GM12878 (cell line): ENCODE results near the gene HDDC3. TPM values are rescaled to one million over a fixed set of nuclear protein-coding genes. Genes with fewer than 3 reads are reported as not detected.
A peak's percentile ranks its signal among the peaks of the same experiment; 100 is the strongest.

Source experiments
- ATAC-seq: fragments of 200-7000 bp; cut with Tn5 transposase; 3 replicates; pipeline ENCODE4 v1.9.1; 2020; ENCODE audit warnings: mild to moderate bottlenecking, moderate library complexity
- BruUV-seq: library from RNA; stranded (reverse); fragments of 400-500 nt; replicated peaks from 2 replicates; lab custom pipeline; 2021; lab: Mats Ljungman, UMichigan
- CTCF ChIA-PET: fragments of 300-600 bp; sonication (Branson Sonifier 250); formaldehyde crosslinking; extraction: SDS; loops from one replicate; lab custom pipeline; 2021; ENCODE audit warnings: inconsistent platforms; lab: Yijun Ruan, JAX
- POLR2A ChIA-PET: fragments of 350-600 bp; formaldehyde crosslinking; extraction: SDS; loops from one replicate; lab custom pipeline; 2021; ENCODE audit warnings: inconsistent platforms; lab: Charles Lee
- RAD21 ChIA-PET: fragments of 300-600 bp; sonication (Branson Sonifier 250); formaldehyde crosslinking; loops from one replicate; lab custom pipeline; 2023; ENCODE audit warnings: antibody characterized with exemption; ENCODE audit not compliant: unreplicated experiment; lab: Charles Lee
- SMC1A ChIA-PET: fragments of 300-600 bp; sonication (Branson Sonifier 250); formaldehyde crosslinking; loops from one replicate; lab custom pipeline; 2023; ENCODE audit not compliant: unreplicated experiment, uncharacterized antibody; lab: Charles Lee
- DNase-seq: peaks from one replicate; pipeline ENCODE4 v3.0.0-alpha.2; 2011; ENCODE audit warnings: low read depth, low spot score
- FAIRE-seq: peaks from 3 replicates; lab custom pipeline; 2011; peaks lifted over from hg19 to GRCh38; lab: Jason Lieb, UNC
- H2AFZ ChIP-seq: 2 replicates; pipeline ENCODE4 v1.6.0; 2011; ENCODE audit warnings: low read depth, low read length, control low read depth; ENCODE audit not compliant: control insufficient read depth
- H3K27ac ChIP-seq: 2 replicates; pipeline ENCODE4 v1.5.1; 2011; ENCODE audit warnings: control low read depth; ENCODE audit not compliant: control insufficient read depth, insufficient read depth
- H3K27me3 ChIP-seq, 2 experiments: replicated peaks in 1 of 2; 2 replicates each; pipeline versions ENCODE4 v1.6.0 to v1.6.1; 2011; ENCODE audit warnings: low read length in 1 of 2; ENCODE audit not compliant: control insufficient read depth in 2 of 2, insufficient read depth in 2 of 2
- H3K36me3 ChIP-seq, 2 experiments: 2 replicates each; pipeline ENCODE4 v1.5.1; 2011; ENCODE audit warnings: low read length in 1 of 2; ENCODE audit not compliant: control insufficient read depth in 2 of 2, insufficient read depth in 2 of 2
- H3K4me1 ChIP-seq: 2 replicates; pipeline ENCODE4 v1.6.1; 2011; ENCODE audit warnings: mild to moderate bottlenecking, low read length, moderate library complexity, mixed read lengths; ENCODE audit not compliant: control insufficient read depth, insufficient read depth
- H3K4me2 ChIP-seq: 2 replicates; pipeline ENCODE4 v1.6.0; 2011; ENCODE audit warnings: control low read depth; ENCODE audit not compliant: control insufficient read depth, insufficient read depth
- H3K4me3 ChIP-seq: fragments of 200-600 bp; sonication (generic); 2 replicates; pipeline ENCODE4 v1.5.1; 2016
- H3K79me2 ChIP-seq: 2 replicates; pipeline ENCODE4 v1.6.0; 2011; ENCODE audit warnings: low read length; ENCODE audit not compliant: control insufficient read depth, insufficient read depth
- H3K9ac ChIP-seq: 2 replicates; pipeline ENCODE4 v1.8.0; 2011; ENCODE audit warnings: low read length, control low read depth, mixed read lengths; ENCODE audit not compliant: control insufficient read depth, insufficient read depth
- H3K9me3 ChIP-seq: replicated peaks from 3 replicates; pipeline ENCODE4 v1.5.1; 2011; ENCODE audit warnings: mild to moderate bottlenecking, low read length; ENCODE audit not compliant: control insufficient read depth, insufficient read depth
- H4K20me1 ChIP-seq: 2 replicates; pipeline ENCODE4 v1.6.0; 2011; ENCODE audit not compliant: control insufficient read depth, insufficient read depth
- CBFB ChIP-seq: IDR thresholded peaks from 2 replicates; pipeline ENCODE4 v1.6.1; 2016; ENCODE audit warnings: antibody characterized with exemption, low read depth
- CHD4 ChIP-seq: fragments of 200-600 bp; sonication (generic); IDR thresholded peaks from 2 replicates; pipeline ENCODE4 v1.6.1; 2016; ENCODE audit warnings: mild to moderate bottlenecking
- EZH2 ChIP-seq: IDR thresholded peaks from 2 replicates; pipeline ENCODE4 v1.6.1; 2012; ENCODE audit warnings: low read depth, mild to moderate bottlenecking, control low read depth, inconsistent platforms, low read length, borderline replicate concordance; ENCODE audit not compliant: control insufficient read depth
- IRF5 ChIP-seq: fragments of 450-650 bp; IDR thresholded peaks from 2 replicates; pipeline ENCODE4 v1.6.1; 2017; ENCODE audit warnings: borderline replicate concordance
- NFYB ChIP-seq: IDR thresholded peaks from 2 replicates; pipeline ENCODE4 v1.6.1; 2011; ENCODE audit warnings: low read depth, mild to moderate bottlenecking, low read length, improper control_type of control experiment, moderate library complexity; ENCODE audit not compliant: insufficient read depth
- NR2F1 ChIP-seq: fragments of 450-650 bp; conservative IDR thresholded peaks from 2 replicates; pipeline ENCODE4 v1.6.1; 2017; ENCODE audit warnings: mild to moderate bottlenecking
- ZNF687 ChIP-seq: fragments of 450-650 bp; IDR thresholded peaks from 2 replicates; pipeline ENCODE4 v1.6.1; 2017; ENCODE audit warnings: mild to moderate bottlenecking, moderate library complexity
- WGBS: methylation state at CpG from one replicate; pipeline ENCODE4 v1.1.6; 2016; ENCODE audit warnings: low lambda C conversion rate; ENCODE audit not compliant: insufficient replicate concordance, insufficient coverage; ENCODE audit errors: missing lambda C conversion rate; 5-methylcytosine and 5-hydroxymethylcytosine counted together
- in situ Hi-C: fragments of 300-500 bp; cut with MboI; formaldehyde crosslinking; loops from 9 replicates; pipeline ENCODE4 v1.14.3; 2018; ENCODE audit warnings: mixed read lengths
- intact Hi-C: fragments of 100-400 bp; cut with micrococcal nuclease; formaldehyde crosslinking; loops from one replicate; pipeline ENCODE4 v1.14.2; 2022; ENCODE audit not compliant: unreplicated experiment
- polyA plus RNA-seq, 11 experiments: library from polyadenylated mRNA; depleted of rRNA in 4 of 11; unstranded in 6 of 11; stranded (reverse) in 5 of 11; fragments of >200 nt; fragmentation: Nextera tagmentation in 4 of 11; fragmentation: Illumina TruSeq in 1 of 11; extraction: Ambion mirVana in 4 of 11; extraction: Trizol in 1 of 11; gene quantifications; 1 replicate in 1 of 11; 2 replicates in 10 of 11; pipeline versions ENCODE4 v1.2.1 to v1.2.3, GENCODE V29; 2011 to 2016; ENCODE audit warnings: inconsistent platforms in 2 of 11, missing spikeins in 2 of 11, low read depth in 1 of 11
- total RNA-seq, 4 experiments: library from RNA; depleted of rRNA in 3 of 4; stranded (reverse); fragments of >200 nt in 3 of 4; fragmentation: Illumina TruSeq in 1 of 4; extraction: Trizol in 1 of 4; gene quantifications; 2 replicates each; pipeline versions ENCODE4 v1.2.1 to v1.2.3, GENCODE V29; 2013 to 2021
- TF ChIP-seq, protein P1 (sequence below): fragments of 150-350 bp; IDR thresholded peaks from 2 replicates; pipeline ENCODE4 v1.6.1; 2014; ENCODE audit warnings: mild to moderate bottlenecking, low read depth, low read length
- TF ChIP-seq, protein P2 (sequence below): fragments of 450-650 bp; IDR thresholded peaks from 2 replicates; pipeline ENCODE4 v1.6.1; 2014; ENCODE audit warnings: mild to moderate bottlenecking

Gene HDDC3
- total and polyA plus RNA-seq, 10 of the 15 experiments (the other 5 are each of a cell fraction or from before 2014, with no cell fraction given): 5.6 to 39.5 (median 23.0) TPM

DNA sequence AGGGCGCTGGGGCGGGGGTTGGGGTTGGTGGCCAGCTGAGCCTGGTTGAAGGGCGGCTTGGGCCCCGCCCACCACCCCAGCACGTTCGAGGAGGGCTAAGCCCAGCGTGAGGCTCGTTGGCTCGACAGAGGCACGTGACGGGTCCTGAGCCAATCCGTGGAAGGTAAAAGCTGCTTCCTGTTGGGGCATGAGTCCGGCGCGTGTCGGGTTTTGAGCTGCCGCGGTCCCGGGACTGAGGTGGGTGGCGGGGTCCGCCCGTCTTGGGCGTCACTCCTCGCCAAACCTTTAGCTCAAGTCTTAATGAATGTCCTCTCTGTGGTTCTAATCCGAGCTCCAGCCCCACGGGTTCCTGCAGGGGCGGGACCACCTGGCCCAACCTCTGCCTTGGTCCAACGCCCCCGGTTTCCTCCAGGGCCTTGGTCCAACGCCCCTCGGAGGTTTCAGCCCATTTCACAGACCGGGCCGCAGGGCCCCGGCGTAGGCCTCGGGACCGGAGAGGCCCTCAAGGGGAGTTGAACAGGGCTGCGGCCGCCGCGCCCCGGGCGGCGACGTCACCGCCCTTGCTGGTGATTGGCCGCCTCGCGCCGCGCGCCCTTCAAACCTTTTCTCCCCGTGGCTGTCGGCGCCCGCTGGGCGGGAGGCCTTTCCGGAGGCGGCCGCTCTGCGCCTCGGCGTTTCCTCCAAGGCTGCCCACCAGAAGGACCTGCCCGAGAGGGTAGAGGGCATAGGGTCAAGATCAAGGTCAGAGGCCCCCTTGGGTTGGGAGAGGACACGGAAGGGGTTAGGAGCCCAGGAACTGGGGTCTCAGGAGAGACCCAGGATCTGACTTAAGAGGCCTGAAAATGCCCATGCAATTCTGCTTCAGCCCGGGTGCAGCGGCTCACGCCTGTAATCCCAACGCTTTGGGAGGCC is 22.6 kb upstream of the HDDC3 start, which contains the start of gene RCCD1 (continued):
- TF ChIP-seq NR2F1 (peak; percentile 62), IRF5 (no peak), CBFB (peak; percentile 65; the same call in 1 of the 2 replicates), NFYB (peak; percentile 94)

DNA sequence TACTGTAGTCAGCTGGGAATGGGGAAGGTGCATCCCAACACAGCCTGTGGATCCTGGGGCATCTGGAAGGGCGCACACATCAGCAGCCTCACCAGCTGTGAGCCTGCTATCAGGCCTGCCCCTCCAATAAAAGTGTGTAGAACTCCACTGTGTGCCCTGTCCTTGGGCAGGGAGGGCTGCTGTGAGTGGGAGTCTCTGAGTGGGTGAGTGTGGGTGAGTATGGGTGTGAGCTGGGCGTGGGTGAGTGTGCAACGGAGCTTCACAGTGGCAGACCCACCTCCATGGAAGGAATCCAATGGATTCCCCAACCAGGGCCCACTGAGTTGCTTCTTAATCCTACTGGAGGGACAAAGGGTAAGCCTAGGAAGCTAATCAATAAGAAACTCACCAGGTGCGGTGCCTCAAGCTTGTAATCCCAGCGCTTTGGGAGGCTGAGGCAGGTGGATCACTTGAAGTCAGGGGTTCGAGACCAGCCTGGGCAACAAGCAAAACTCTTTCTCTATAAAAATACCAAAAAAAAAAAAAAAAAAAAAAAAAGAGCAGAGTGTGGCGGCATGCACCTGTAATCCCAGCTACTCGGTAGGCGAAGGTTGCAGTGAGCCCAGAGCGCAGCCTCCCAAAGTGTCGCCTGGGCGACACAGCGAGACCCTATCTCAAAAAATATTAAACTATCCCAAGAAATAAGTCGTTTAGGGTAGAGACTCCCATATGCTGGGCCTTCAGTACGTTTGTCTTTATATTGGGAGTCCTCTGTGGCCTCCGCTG is 21.8 kb upstream of the HDDC3 start:
- DNase-seq: no peak
- Histone ChIP-seq H4K20me1 (no peaks in the 10 kb centered on the region), H3K4me3 (peak overlapping the region; percentile 87; the same call in 1 of the 2 replicates), H3K36me3 (peaks cover 22 to 23% of the 10 kb centered on the region in 2 experiments), H2AFZ (no peak overlapping the region), H3K4me1 (peaks cover 3% of the 10 kb centered on the region; the same call in 1 of the 2 replicates), H3K4me2 (peak overlapping the region; percentile 45; the same call in 1 of the 2 replicates), H3K9ac (no peak overlapping the region), H3K27ac (no peak overlapping the region), H3K9me3 (no peaks in the 10 kb centered on the region), H3K79me2 (peaks cover 24% of the 10 kb centered on the region), H3K27me3 (no peaks in the 10 kb centered on the region)
- CTCF ChIA-PET: interaction anchor here (0.8 to 6.4 kb wide), 9 partner anchors 11 to 1307 kb away, joined by 3 to 74 read pairs (median 5); partner anchors contain the start of genes HDDC3, PRC1 and UNC45A
- SMC1A ChIA-PET: interaction anchor here (0.8 to 4.1 kb wide), 5 partner anchors 20 to 318 kb away, joined by 3 to 18 read pairs (median 6); partner anchors contain the start of genes HDDC3 and UNC45A
- intact Hi-C loops (loop anchor here (1.0 kb wide), 1 partner anchor 19 kb away; the partner anchor contains the start of gene UNC45A), in situ Hi-C loops (loop anchor here (25.0 kb wide), 1 partner anchor 1367 kb away; the partner anchor contains the start of gene TICRR)
- no peak for FAIRE-seq
- POLR2A ChIA-PET: interaction anchor here (0.6 to 3.6 kb wide), 15 partner anchors 8 to 748 kb away, joined by 3 to 26 read pairs (median 3); partner anchors contain the start of genes BLM, HDDC3, PRC1 and UNC45A
- BruUV-seq: no TSS peak
- RAD21 ChIA-PET: interaction anchor here (0.9 to 4.5 kb wide), 14 partner anchors 9 to 318 kb away, joined by 3 to 24 read pairs (median 3); partner anchors contain the start of genes HDDC3, MAN2A2, UNC45A and VPS33B
- WGBS: 76% methylated on average over 15 of the region's 16 CpGs
- no peak for ATAC-seq
- TF ChIP-seq, protein P1, sequence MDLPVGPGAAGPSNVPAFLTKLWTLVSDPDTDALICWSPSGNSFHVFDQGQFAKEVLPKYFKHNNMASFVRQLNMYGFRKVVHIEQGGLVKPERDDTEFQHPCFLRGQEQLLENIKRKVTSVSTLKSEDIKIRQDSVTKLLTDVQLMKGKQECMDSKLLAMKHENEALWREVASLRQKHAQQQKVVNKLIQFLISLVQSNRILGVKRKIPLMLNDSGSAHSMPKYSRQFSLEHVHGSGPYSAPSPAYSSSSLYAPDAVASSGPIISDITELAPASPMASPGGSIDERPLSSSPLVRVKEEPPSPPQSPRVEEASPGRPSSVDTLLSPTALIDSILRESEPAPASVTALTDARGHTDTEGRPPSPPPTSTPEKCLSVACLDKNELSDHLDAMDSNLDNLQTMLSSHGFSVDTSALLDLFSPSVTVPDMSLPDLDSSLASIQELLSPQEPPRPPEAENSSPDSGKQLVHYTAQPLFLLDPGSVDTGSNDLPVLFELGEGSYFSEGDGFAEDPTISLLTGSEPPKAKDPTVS: no peak
- TF ChIP-seq EZH2 (no peak), CHD4 (no peak), ZNF687 (no peak)
- TF ChIP-seq, protein P2, sequence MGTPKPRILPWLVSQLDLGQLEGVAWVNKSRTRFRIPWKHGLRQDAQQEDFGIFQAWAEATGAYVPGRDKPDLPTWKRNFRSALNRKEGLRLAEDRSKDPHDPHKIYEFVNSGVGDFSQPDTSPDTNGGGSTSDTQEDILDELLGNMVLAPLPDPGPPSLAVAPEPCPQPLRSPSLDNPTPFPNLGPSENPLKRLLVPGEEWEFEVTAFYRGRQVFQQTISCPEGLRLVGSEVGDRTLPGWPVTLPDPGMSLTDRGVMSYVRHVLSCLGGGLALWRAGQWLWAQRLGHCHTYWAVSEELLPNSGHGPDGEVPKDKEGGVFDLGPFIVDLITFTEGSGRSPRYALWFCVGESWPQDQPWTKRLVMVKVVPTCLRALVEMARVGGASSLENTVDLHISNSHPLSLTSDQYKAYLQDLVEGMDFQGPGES: no peak
